Gastrocnemius medialis (tissue), 4 donors: ENCODE results near the gene JAM3.

ENCODE experiments used
- CTCF ChIP-seq, 5 experiments: fragments of 450-650 bp in 3 of 5; fragments of 200-600 bp in 2 of 5; sonication (generic) in 2 of 5; IDR thresholded peaks in 4 of 5; conservative IDR thresholded peaks in 1 of 5; 1 replicate in 4 of 5; 2 replicates in 1 of 5; pipeline ENCODE4 v1.5.1; 2016 to 2019; ENCODE audit warnings: antibody characterized with exemption in 5 of 5, mild to moderate bottlenecking in 3 of 5, moderate library complexity in 3 of 5
- POLR2A ChIP-seq, 2 donors: fragments of 450-650 bp; IDR thresholded peaks; one replicate each; pipeline ENCODE4 v1.6.1; 2017; ENCODE audit warnings: antibody characterized with exemption in 2 of 2, mild to moderate bottlenecking in 2 of 2, moderate library complexity in 2 of 2

- no peak for TF ChIP-seq CTCF (IDR thresholded peaks at IDR 0.05 in 4 of 5, conservative IDR thresholded peaks at IDR 0.05 in 1 of 5)
- no peak for TF ChIP-seq POLR2A (IDR thresholded peaks at IDR 0.05)
These were observed 36.3 kb upstream of the JAM3 start for GRCh38 chr11:134032501-134033091.
